ENCODE results near the gene NCAM1.

NCAM1 gene

DNA sequence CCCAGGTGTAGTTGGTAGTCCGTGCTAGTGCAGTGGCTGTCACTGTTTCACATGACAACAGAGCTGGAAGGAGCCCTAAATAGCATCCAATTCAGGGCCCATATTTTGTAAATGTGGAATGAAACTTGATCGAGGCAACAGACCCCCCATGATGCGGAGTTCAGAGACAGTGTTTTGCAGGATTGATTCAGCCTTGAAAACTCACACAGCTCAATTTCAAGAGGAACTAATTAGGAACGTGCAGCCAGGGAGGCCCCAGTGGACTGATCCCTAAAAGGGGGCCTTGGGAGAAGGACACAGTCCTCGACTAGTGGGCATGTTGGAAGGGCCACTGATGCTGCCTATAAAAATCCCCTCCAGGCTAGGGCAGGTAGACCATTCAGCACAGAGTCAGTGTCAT, 292.2 kb downstream of the NCAM1 start:
- no peak for DNase-seq (ENCODE audit: low read depth in 2 of 2)

DNA sequence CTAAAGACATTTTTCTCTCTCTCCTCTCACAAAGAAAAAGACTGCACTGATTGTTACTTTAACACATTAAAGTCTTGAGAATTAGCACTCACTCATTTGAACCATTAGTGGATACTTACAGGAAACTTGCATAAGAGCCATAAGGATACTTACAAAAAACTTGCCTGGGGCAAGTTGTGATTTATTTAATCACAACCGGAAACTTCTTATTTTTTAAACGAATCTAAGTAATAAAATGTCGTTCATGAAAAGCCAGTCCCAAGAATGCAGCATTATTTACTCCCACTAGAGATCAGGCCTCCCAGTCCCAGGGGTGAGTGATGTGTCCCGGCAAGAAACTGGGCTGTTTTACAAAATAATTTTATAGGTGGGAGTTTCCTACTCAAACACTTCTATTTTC, 293.9 kb downstream of the NCAM1 start:
- no peak for DNase-seq (ENCODE audit: low read depth in 2 of 2)

DNA sequence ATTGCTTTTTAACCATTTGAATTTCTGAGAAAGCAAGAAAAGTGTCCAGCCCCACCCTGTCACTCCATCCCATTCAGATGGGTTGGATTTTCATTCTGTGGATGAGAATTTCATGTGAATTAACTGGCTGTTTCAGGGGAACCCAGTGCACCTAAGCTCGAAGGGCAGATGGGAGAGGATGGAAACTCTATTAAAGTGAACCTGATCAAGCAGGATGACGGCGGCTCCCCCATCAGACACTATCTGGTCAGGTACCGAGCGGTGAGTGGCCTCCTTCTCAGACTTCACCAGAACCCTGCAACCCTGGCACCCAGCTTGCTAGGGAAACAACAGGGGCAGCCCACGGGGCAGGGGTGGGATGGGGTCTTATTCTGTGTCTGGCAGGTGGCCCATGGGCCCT, 294.5 kb downstream of the NCAM1 start:
- no peak for DNase-seq (ENCODE audit: low read depth in 2 of 2)

GRCh38 chr11:113256431-113257202, 295.4 kb downstream of the NCAM1 start:
- no peak for DNase-seq (ENCODE audit: low read depth in 2 of 2)

DNA sequence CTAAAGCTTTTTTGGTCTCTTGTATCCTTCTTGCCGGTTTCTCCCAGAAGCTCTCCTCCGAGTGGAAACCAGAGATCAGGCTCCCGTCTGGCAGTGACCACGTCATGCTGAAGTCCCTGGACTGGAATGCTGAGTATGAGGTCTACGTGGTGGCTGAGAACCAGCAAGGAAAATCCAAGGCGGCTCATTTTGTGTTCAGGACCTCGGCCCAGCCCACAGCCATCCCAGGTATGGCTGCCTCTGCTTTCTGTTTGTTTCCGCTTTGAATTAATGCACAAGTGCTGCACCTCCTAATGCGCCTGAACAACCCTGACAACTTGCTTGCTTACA, 298.8 kb downstream of the NCAM1 start:
- no peak for DNase-seq (ENCODE audit: low read depth in 2 of 2)

GRCh38 chr11:113260541-113260940, 299.3 kb downstream of the NCAM1 start:
- no peak for DNase-seq (ENCODE audit: low read depth in 2 of 2)

GRCh38 chr11:113261709-113262475, 300.7 kb downstream of the NCAM1 start:
- DNase-seq (ENCODE audit: low read depth in 2 of 2) = no peak

GRCh38 chr11:113262594-113262993, 301.4 kb downstream of the NCAM1 start:
- DNase-seq (ENCODE audit: low read depth in 2 of 2) = no peak

- DNase-seq (ENCODE audit: low read depth in 2 of 2) = no peak
Observed at GRCh38 chr11:113263458-113264259, 302.4 kb downstream of the NCAM1 start.

DNA sequence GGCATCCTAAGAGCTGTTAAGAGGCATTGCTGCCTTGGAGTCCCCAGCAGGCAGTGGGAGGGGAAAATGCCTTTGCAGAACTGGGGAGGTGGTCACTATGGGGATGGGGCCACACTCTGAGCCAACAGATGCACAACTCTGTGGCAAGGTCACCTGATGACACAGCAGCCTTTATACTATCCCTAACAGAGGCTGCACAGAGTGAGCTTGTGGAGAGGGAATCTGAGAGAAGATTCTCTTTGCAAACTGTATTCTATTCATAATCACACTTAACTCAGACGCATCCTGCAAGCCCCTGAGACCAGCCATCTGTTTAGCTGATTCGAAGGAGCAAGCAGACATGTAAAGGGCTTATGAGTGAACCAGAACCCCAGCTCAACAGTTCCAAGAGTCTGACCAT, 304.1 kb downstream of the NCAM1 start:
- DNase-seq (ENCODE audit: low read depth in 2 of 2) = no peak

DNA sequence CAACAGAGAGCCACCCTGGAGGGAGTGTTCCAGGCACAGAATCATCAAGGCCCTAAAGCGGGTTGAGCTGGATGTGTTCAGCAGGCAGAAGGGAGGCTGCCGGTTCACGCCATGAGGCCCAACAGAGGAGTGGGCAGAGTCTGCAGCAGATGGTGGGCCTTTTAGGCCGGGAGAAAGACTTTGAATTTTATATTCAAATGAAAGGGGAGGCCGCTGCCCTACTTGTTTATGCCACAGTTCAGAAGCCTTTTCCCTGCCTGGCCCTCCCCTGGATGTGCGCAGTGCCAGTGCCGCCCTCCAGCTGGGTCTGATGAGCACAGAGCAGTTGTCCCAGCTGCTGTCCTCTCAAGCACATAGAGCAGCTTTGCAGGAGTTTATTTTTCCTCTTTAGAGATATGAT, 306.3 kb downstream of the NCAM1 start:
- no peak for DNase-seq (ENCODE audit: low read depth in 2 of 2)

DNA sequence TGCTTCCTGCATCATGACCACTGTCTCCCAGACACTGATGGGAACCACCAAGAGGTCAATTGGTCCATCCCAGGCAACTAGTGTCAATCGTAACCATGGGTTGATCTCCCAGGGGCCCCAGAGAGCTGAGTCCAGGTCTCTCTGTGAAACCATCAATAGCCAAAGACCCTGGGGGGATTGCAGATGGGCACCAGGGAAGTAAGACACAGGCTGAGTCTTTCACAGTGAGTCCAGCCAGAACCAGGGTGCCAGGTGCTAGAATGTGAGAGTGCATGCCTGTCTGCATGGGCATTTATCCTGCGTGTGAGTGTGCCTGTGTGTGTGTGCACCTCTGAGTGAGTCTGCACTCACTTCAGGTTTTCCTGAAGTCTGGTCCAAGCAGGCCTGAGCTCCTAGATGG, 307.9 kb downstream of the NCAM1 start:
- DNase-seq (ENCODE audit: low read depth in 2 of 2) = no peak

DNA sequence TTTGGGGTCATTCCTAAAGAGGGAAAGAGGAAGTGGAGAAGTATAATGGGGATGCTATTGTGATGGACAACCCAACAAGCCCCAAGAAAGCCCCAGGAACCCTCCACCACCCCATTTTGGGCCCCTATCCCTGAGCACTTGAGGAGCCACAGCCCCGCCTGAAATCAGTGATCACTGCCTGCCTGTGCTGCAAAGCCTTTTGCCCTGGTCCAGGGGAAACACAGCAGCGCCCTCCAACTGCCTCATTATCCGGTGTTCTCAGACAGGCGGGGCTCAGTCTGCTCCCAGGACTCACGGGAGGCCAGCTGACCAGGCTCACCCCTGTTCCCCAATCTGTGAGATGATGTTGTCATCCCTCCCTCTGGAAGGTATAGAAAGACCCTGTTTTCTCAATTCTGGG, 308.4 kb downstream of the NCAM1 start:
- no peak for DNase-seq (ENCODE audit: low read depth in 2 of 2)

DNA sequence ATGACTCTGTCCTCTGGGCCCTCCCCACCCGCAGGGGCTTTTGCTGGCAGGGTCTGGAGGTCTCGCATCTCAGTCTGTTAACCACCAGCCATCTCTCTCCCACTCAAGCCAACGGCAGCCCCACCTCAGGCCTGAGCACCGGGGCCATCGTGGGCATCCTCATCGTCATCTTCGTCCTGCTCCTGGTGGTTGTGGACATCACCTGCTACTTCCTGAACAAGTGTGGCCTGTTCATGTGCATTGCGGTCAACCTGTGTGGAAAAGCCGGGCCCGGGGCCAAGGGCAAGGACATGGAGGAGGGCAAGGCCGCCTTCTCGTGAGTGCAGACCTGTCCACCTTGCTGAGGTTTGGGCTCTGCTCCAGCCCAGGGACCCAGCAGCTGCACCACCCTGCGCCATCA, 308.9 kb downstream of the NCAM1 start:
- no peak for DNase-seq (ENCODE audit: low read depth in 2 of 2)

GRCh38 chr11:113271551-113272245, 310.5 kb downstream of the NCAM1 start:
- DNase-seq (ENCODE audit: low read depth in 2 of 2) = no peak

GRCh38 chr11:113272281-113272680, 311.1 kb downstream of the NCAM1 start:
- no peak for DNase-seq (ENCODE audit: low read depth in 2 of 2)

- no peak for DNase-seq (ENCODE audit: low read depth in 2 of 2)
Observed at GRCh38 chr11:113272927-113273615, 311.9 kb downstream of the NCAM1 start.

DNA sequence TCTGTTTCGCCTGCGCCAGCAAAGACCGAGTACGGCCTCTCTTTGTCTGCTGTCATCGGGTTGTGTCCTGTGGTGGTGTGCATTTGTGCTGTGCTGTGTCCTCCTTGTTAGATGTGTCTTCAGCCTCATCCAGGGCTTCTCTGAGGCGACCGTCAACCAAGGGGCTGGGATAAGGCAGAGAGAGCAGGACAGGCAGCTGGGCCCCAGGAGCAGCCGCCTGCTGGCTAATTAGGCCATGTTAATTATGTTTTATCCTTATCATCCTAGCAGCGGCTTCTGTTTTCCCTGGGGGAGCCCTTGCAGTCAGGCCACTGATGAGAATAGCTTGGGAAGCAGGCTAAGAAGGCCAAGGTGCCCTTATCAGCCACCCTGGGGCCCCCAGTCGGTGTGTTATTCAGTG, 312.5 kb downstream of the NCAM1 start:
- DNase-seq (ENCODE audit: low read depth in 2 of 2) = no peak

DNA sequence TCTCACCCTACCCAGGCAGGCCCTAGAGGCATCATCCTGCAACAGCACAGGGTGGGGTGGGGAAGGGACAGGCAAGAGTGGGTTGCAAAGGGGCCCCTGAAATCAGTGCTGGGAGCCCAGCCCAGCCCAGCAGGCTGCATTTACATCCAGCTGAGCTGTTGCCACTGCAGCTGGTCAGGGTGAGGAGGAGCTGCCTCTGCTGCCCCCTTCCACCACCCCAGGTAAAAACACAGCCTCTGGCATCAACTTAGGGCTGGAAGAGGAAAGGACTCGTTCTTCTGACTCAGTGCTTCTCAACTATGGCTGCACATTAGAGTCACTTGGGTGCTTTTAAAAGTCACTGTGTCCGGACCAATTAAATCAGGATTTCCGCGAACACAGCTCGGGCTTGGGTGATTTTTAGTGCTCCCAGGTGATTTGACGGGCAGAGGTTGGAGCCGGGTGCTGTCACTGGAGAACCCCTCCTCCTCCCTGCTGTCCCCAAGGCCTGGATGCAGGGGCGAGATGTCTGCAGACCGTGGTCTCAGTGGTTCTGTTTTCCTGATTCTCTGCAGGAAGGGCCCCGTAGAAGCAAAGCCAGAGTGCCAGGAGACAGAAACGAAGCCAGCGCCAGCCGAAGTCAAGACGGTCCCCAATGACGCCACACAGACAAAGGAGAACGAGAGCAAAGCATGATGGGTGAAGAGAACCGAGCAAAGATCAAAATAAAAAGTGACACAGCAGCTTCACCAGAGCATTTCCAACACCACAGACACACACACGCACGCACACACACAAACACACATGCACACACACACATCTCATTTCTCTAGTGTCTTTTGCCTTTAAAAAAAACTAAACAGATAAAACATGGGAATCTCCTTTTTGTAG, 313.7 kb downstream of the NCAM1 start:
- DNase-seq (ENCODE audit: low read depth in 2 of 2) = no peak

GRCh38 chr11:113275602-113276001, 314.4 kb downstream of the NCAM1 start:
- DNase-seq (ENCODE audit: low read depth in 2 of 2) = no peak

All from stimulated activated CD4-positive, alpha-beta T cell treated with anti-CD3 and anti-CD28 coated beads, Interleukin-4, amount 100 ng/mL, for 48 hours (primary cell).